GM12801 (cell line): ENCODE measurements around the gene STAP1.

Source experiments
- TF ChIP-seq, protein P1 (sequence below): IDR thresholded peaks from one replicate; pipeline ENCODE4 v1.5.1; 2011; ENCODE audit warnings: control low read depth; ENCODE audit not compliant: insufficient read length; ENCODE audit errors: extremely low read depth

STAP1 gene

DNA sequence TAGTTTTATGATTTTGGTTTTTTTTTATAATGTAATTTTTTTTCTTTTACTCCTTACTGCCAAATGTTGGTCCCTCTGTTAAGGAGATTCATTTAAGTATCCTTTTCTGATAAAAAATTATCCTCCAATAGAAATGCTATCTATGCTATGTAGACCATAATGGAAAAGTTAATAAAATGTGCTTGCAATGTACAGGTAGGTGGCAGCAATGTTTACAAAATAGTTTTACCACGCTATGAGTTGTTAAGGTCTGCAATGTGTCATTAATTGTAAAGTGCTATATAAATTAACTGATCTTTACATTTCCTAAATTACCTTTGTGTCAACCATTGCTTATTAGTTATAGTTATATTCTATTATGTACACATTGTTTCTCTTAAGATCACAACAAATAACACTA lies 9.4 kb upstream of the STAP1 start:
- TF ChIP-seq, protein P1, sequence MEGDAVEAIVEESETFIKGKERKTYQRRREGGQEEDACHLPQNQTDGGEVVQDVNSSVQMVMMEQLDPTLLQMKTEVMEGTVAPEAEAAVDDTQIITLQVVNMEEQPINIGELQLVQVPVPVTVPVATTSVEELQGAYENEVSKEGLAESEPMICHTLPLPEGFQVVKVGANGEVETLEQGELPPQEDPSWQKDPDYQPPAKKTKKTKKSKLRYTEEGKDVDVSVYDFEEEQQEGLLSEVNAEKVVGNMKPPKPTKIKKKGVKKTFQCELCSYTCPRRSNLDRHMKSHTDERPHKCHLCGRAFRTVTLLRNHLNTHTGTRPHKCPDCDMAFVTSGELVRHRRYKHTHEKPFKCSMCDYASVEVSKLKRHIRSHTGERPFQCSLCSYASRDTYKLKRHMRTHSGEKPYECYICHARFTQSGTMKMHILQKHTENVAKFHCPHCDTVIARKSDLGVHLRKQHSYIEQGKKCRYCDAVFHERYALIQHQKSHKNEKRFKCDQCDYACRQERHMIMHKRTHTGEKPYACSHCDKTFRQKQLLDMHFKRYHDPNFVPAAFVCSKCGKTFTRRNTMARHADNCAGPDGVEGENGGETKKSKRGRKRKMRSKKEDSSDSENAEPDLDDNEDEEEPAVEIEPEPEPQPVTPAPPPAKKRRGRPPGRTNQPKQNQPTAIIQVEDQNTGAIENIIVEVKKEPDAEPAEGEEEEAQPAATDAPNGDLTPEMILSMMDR = no peak

DNA sequence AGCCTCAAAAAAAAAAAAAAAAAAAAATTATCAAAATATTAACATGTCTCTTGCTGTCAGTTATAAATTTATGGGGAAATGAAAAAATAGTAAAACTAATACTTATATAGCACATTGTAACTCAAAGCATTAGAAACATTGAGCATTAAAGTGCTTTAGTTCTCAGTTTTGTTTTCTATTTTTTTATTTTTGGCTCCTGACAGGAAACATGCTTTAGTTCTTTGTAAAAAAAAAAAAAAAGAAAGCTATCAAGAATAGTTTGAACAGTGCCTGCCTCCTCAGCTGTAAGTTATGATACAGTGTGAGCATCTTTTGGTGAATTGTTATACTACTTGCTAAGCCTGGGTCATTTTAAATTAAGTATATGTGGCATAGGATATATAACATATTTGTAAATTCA lies 8.1 kb upstream of the STAP1 start:
- TF ChIP-seq, protein P1 = no peak

DNA sequence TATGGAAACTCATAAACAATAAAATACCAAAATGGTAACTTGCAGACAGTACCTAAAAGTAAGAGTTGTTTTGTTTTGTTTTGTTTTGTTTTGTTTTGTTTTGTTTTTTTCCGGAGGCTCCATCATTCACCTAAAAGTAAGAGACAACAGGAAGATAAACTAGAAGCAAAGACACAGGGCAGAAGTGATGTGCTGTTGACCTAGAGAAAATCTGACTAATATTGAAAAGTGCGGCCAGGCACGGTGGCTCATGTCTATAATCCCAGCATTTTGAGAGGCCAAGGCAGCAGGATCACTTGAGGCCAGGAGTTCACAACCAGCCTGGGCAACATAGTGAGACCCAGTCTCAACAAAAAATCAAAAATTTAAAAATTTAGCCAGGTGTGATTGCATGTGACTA lies 7.7 kb upstream of the STAP1 start:
- TF ChIP-seq, protein P1 = no peak

DNA sequence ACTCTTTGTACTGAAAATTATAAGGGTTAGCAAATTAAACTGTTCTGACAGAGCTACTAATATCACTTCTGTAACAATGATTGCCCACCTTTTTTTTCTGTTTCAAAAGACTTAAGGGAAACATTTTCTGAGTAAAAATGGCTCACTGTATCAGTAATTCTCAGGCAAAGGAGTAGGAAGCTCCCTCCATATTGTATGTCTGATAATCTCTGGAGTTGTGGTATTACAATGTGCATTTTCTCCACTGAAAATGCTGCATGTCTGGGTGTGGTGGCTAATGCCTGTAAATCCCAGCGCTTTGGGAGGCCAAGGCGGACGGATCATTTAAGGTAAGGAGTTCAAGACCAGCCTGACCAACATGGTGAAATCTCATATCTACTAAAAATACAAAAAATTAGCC lies 4.4 kb upstream of the STAP1 start:
- TF ChIP-seq, protein P1 = no peak

DNA sequence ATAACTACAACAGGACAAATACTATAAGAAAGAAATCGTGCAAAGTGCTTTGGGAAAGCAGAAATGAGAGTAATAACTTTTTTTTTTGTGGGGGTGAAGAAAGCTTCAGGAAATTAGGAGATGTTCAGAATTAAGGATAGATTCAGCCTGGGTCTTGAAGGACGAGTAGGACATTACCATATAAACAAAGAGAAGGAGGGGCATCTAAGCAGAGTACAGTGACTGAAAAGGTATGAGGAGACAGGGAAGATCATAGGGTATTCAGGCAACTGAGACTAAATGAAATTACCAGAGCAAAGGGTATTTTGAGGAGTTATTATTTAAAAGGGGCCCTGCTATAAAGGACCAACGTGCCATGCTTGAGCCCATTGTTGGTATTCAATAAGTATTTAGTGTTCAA lies 3.1 kb upstream of the STAP1 start:
- TF ChIP-seq, protein P1 = no peak

DNA sequence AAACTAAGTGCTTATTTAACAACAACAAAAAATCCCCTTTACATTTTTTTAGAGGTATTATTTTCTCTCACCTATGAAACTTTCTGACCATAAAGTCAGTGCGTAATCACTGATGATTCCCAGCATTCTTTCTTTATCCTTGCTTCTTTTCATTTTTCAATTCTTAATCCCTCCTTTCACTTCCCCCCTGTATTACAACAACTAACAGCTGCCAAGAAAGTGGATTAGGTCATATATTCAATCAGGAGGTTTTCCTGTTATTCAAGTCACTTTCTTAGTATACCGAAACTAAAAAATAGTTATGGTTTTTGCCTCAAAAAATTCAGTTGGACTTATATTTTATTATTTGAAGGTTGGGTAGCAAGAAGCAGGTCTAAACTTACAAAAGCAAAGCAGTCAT lies 2.1 kb upstream of the STAP1 start:
- TF ChIP-seq, protein P1 = no peak

DNA sequence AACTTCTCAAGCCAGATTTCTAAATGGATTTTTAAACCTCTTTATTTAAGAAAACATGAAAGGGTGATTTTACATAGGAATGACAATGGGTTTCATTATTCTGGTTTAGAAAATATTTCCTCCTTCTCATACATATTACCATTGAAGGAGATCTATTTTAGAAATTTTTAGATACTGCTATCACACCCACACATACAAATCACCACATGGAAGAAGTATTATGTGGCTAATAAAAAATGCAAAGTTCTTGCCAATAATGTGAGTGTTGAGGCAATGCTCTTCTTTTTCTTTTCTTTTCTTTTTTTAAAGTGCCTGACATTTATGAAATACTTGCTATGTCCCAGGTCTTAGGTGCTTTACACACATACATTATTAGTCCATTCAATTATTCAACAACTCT lies 6.8 kb downstream of the STAP1 start:
- TF ChIP-seq, protein P1 = no peak

DNA sequence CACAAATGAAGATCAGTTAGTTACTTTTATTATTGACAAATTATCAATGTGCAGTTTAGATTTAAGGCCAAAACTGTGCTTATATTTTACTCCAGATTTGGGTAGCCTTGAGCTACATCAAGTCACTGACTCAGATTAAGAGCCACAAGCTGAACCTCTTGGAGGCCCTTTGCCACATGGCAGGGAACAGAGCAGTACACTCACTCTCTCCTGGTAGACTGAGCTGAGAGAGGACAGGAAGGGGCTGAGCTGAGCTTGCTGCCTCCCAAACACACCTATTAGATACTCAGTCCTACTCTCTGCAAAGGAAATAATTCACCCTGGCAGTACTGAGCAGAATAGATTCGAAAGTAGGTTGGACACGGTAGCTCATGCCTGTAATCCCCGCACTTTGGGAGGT lies 7.8 kb downstream of the STAP1 start:
- TF ChIP-seq, protein P1 = no peak
